Ammon's horn (tissue), 1 donor: Measurements from ENCODE around the gene POLR3H.
A peak's percentile ranks its signal among the peaks of the same experiment; 100 is the strongest.
"Not testable (repeated sequence)": the region's sequence is repeated elsewhere in the genome, so short reads cannot be mapped to it uniquely, and the experiment has no call there.

ENCODE experiments used
- DNase-seq: peaks from one replicate; pipeline ENCODE4 v3.0.0-alpha.2; 2016; ENCODE audit warnings: low spot score

POLR3H gene

GRCh38 chr22:41564563-41564962, 20.3 kb upstream of the POLR3H start:
- no peak for DNase-seq

- DNase-seq = no peak
Observed at GRCh38 chr22:41563051-41563711, 18.9 kb upstream of the POLR3H start.

GRCh38 chr22:41562461-41562860, 18.2 kb upstream of the POLR3H start:
- no peak for DNase-seq

- DNase-seq = no peak
Observed at GRCh38 chr22:41561788-41562187, 17.5 kb upstream of the POLR3H start.

GRCh38 chr22:41561335-41561734, 17.1 kb upstream of the POLR3H start:
- DNase-seq = no peak

- no peak for DNase-seq
Observed at GRCh38 chr22:41560095-41560471, 15.8 kb upstream of the POLR3H start.

- not testable (repeated sequence) for DNase-seq
Observed at GRCh38 chr22:41558241-41558630, 14.0 kb upstream of the POLR3H start.

- DNase-seq = peak; percentile 84
Observed at GRCh38 chr22:41557401-41558240, 13.4 kb upstream of the POLR3H start.

- DNase-seq = no peak
Observed at GRCh38 chr22:41556561-41556960, 12.3 kb upstream of the POLR3H start.

- no peak for DNase-seq
Observed at GRCh38 chr22:41555325-41555982, 11.2 kb upstream of the POLR3H start.

GRCh38 chr22:41551877-41552582, 7.8 kb upstream of the POLR3H start:
- DNase-seq = no peak

- no peak for DNase-seq
Observed at GRCh38 chr22:41550952-41551491, 6.8 kb upstream of the POLR3H start.

GRCh38 chr22:41548830-41549211, 4.6 kb upstream of the POLR3H start:
- no peak for DNase-seq

- no peak for DNase-seq
Observed at GRCh38 chr22:41544671-41545476, 604 bp upstream of the POLR3H start.

GRCh38 chr22:41542224-41542623, 2.0 kb downstream of the POLR3H start:
- DNase-seq = no peak

GRCh38 chr22:41541484-41541883, 2.8 kb downstream of the POLR3H start:
- no peak for DNase-seq

- no peak for DNase-seq
Observed at GRCh38 chr22:41540365-41540764, 3.9 kb downstream of the POLR3H start.

GRCh38 chr22:41540006-41540315, 4.3 kb downstream of the POLR3H start:
- DNase-seq = no peak

GRCh38 chr22:41539146-41540005, 4.9 kb downstream of the POLR3H start:
- no peak for DNase-seq

- peak; percentile 87 for DNase-seq
Observed at GRCh38 chr22:41538583-41538982, 5.7 kb downstream of the POLR3H start.
